ENCODE results near the gene HIC1.

- TF ChIP-seq, protein P1, sequence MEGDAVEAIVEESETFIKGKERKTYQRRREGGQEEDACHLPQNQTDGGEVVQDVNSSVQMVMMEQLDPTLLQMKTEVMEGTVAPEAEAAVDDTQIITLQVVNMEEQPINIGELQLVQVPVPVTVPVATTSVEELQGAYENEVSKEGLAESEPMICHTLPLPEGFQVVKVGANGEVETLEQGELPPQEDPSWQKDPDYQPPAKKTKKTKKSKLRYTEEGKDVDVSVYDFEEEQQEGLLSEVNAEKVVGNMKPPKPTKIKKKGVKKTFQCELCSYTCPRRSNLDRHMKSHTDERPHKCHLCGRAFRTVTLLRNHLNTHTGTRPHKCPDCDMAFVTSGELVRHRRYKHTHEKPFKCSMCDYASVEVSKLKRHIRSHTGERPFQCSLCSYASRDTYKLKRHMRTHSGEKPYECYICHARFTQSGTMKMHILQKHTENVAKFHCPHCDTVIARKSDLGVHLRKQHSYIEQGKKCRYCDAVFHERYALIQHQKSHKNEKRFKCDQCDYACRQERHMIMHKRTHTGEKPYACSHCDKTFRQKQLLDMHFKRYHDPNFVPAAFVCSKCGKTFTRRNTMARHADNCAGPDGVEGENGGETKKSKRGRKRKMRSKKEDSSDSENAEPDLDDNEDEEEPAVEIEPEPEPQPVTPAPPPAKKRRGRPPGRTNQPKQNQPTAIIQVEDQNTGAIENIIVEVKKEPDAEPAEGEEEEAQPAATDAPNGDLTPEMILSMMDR (IDR thresholded peaks at IDR 0.05) = no peak
- TF ChIP-seq POLR2A (IDR thresholded peaks at IDR 0.05) = no peak
These were observed 31.6 kb upstream of the HIC1 start for GRCh38 chr17:2023256-2023655.
